HepG2 (cell line): ENCODE results near the gene NECAB2. TPM values are rescaled to one million over a fixed set of nuclear protein-coding genes. Genes with fewer than 3 reads are reported as not detected.

Experiments used
- CEBPG ChIP-seq: IDR thresholded peaks from 2 replicates; pipeline ENCODE4 v1.6.1; 2016
- JUNB ChIP-seq: sonication (generic); formaldehyde crosslinking; IDR thresholded peaks from 2 replicates; pipeline ENCODE4 v1.8.0; 2022; ENCODE audit warnings: missing genetic modification reagents, mild to moderate bottlenecking, borderline replicate concordance
- MIXL1 ChIP-seq: IDR thresholded peaks from 2 replicates; pipeline ENCODE4 v1.6.1; 2016
- PHF21A ChIP-seq: sonication (generic); formaldehyde crosslinking; IDR thresholded peaks from 2 replicates; pipeline ENCODE4 v1.5.0; 2020; ENCODE audit warnings: mild to moderate bottlenecking, missing genetic modification reagents
- PHF8 ChIP-seq: sonication (generic); formaldehyde crosslinking; IDR thresholded peaks from 2 replicates; pipeline ENCODE4 v1.5.0; 2020; ENCODE audit warnings: missing genetic modification reagents
- STAG1 ChIP-seq: sonication (generic); formaldehyde crosslinking; IDR thresholded peaks from 2 replicates; pipeline ENCODE4 v1.4.0; 2020; ENCODE audit warnings: missing genetic modification reagents
- TBP ChIP-seq: sonication (generic); formaldehyde crosslinking; IDR thresholded peaks from 2 replicates; pipeline ENCODE4 v1.5.0; 2020; ENCODE audit warnings: missing genetic modification reagents
- TBX3 ChIP-seq: fragments of 450-650 bp; IDR thresholded peaks from 2 replicates; pipeline ENCODE4 v1.6.1; 2017; ENCODE audit warnings: antibody characterized with exemption, mild to moderate bottlenecking, inconsistent platforms, borderline replicate concordance
- ZNF280B ChIP-seq: sonication (generic); formaldehyde crosslinking; IDR thresholded peaks from 2 replicates; pipeline ENCODE4 v1.5.0; 2020; ENCODE audit warnings: missing genetic modification reagents, mild to moderate bottlenecking, borderline replicate concordance
- ZNF33A ChIP-seq: sonication (generic); formaldehyde crosslinking; IDR thresholded peaks from 2 replicates; pipeline ENCODE4 v1.5.1; 2020; ENCODE audit warnings: missing genetic modification reagents, mild to moderate bottlenecking, moderate library complexity, borderline replicate concordance
- ZNF350 ChIP-seq: sonication (generic); formaldehyde crosslinking; IDR thresholded peaks from 2 replicates; pipeline ENCODE4 v1.4.0; 2020; ENCODE audit warnings: mild to moderate bottlenecking, low read depth, missing genetic modification reagents, borderline replicate concordance
- ZNF367 ChIP-seq: sonication (generic); formaldehyde crosslinking; IDR thresholded peaks from 2 replicates; pipeline ENCODE4 v1.4.0; 2020; ENCODE audit warnings: missing genetic modification reagents, borderline replicate concordance
- ZNF546 ChIP-seq: sonication (generic); formaldehyde crosslinking; conservative IDR thresholded peaks from 2 replicates; pipeline ENCODE4 v1.8.1; 2023; ENCODE audit warnings: mild to moderate bottlenecking, missing genetic modification reagents
- polyA plus RNA-seq, 8 experiments: library from polyadenylated mRNA; depleted of rRNA in 3 of 8; stranded (reverse) in 7 of 8; unstranded in 1 of 8; fragments of >200 nt; fragmentation: Illumina TruSeq in 4 of 8; extraction: Trizol in 4 of 8; gene quantifications; 2 replicates each; pipeline versions ENCODE4 v1.2.1 to v1.2.3, GENCODE V29; 2011 to 2016; ENCODE audit warnings: low read depth in 4 of 8, missing spikeins in 1 of 8, mixed read lengths in 1 of 8; ENCODE audit not compliant: insufficient read depth in 1 of 8
- total RNA-seq, 5 experiments: library from RNA; depleted of rRNA; stranded (reverse); fragments of >200 nt; fragmentation: Illumina TruSeq; extraction: Trizol; gene quantifications; 2 replicates each; pipeline ENCODE4 v1.2.3, GENCODE V29; 2016; ENCODE audit warnings: low read depth in 1 of 5
- TF ChIP-seq, protein P1 (sequence below): sonication (generic); formaldehyde crosslinking; IDR thresholded peaks from 2 replicates; pipeline ENCODE4 v1.9.0; 2022; ENCODE audit warnings: low read depth, missing genetic modification reagents
- TF ChIP-seq, protein P2 (sequence below): sonication (generic); formaldehyde crosslinking; IDR thresholded peaks from 2 replicates; pipeline ENCODE4 v1.4.0; 2020; ENCODE audit warnings: mild to moderate bottlenecking, missing genetic modification reagents
- TF ChIP-seq, protein P3 (sequence below): IDR thresholded peaks from 2 replicates; pipeline ENCODE4 v1.6.1; 2018; ENCODE audit warnings: missing genetic modification reagents

NECAB2 gene
- total and polyA plus RNA-seq, 2 of the 13 experiments (the other 11 are each of a cell fraction or from before 2014, with no cell fraction given), result 0.21 to 0.49 TPM

- TF ChIP-seq PHF21A (peak; percentile 98), ZNF350 (CRISPR knock-in tag) (peak; percentile 98), PHF8 (peak; percentile 55), CEBPG (CRISPR knock-in tag) (peak; percentile 81), ZNF546 (CRISPR knock-in tag) (0 out of 2 replicates have a peak, but pooled peaks have one; percentile 29), STAG1 (no peak; the same call in none of the 2 replicates), TBX3 (peak; percentile 72; the same call in 1 of the 2 replicates), ZNF367 (CRISPR knock-in tag) (no peak), TBP (CRISPR knock-in tag) (no peak), ZNF33A (peak; percentile 69; the same call in 1 of the 2 replicates), JUNB (CRISPR knock-in tag) (peak; percentile 90), MIXL1 (CRISPR knock-in tag) (peak; percentile 98), ZNF280B (no peak; the same call in 1 of the 2 replicates)
- TF ChIP-seq, protein P1, sequence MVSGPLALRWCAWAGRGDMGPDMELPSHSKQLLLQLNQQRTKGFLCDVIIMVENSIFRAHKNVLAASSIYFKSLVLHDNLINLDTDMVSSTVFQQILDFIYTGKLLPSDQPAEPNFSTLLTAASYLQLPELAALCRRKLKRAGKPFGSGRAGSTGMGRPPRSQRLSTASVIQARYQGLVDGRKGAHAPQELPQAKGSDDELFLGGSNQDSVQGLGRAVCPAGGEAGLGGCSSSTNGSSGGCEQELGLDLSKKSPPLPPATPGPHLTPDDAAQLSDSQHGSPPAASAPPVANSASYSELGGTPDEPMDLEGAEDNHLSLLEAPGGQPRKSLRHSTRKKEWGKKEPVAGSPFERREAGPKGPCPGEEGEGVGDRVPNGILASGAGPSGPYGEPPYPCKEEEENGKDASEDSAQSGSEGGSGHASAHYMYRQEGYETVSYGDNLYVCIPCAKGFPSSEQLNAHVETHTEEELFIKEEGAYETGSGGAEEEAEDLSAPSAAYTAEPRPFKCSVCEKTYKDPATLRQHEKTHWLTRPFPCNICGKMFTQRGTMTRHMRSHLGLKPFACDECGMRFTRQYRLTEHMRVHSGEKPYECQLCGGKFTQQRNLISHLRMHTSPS, result peak; percentile 93
- TF ChIP-seq, protein P2, sequence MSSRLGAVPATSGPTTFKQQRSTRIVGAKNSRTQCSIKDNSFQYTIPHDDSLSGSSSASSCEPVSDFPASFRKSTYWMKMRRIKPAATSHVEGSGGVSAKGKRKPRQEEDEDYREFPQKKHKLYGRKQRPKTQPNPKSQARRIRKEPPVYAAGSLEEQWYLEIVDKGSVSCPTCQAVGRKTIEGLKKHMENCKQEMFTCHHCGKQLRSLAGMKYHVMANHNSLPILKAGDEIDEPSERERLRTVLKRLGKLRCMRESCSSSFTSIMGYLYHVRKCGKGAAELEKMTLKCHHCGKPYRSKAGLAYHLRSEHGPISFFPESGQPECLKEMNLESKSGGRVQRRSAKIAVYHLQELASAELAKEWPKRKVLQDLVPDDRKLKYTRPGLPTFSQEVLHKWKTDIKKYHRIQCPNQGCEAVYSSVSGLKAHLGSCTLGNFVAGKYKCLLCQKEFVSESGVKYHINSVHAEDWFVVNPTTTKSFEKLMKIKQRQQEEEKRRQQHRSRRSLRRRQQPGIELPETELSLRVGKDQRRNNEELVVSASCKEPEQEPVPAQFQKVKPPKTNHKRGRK (CRISPR knock-in tag), result no peak
- TF ChIP-seq, protein P3, sequence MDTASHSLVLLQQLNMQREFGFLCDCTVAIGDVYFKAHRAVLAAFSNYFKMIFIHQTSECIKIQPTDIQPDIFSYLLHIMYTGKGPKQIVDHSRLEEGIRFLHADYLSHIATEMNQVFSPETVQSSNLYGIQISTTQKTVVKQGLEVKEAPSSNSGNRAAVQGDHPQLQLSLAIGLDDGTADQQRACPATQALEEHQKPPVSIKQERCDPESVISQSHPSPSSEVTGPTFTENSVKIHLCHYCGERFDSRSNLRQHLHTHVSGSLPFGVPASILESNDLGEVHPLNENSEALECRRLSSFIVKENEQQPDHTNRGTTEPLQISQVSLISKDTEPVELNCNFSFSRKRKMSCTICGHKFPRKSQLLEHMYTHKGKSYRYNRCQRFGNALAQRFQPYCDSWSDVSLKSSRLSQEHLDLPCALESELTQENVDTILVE (CRISPR knock-in tag), result peak; percentile 97
Measured at GRCh38 chr16:83942815-83943515, 25.1 kb upstream of the NECAB2 start (continued).
